Colonic mucosa (tissue), 4 donors: ENCODE data around the gene COMMD7. TPM values are rescaled to one million over a fixed set of nuclear protein-coding genes. Genes with fewer than 3 reads are reported as not detected.

Experiments
- DNase-seq: peaks from one replicate; pipeline ENCODE4 v3.0.0-alpha.2; 2020
- H3K27ac ChIP-seq: fragments of 200-600 bp; one replicate; pipeline ENCODE4 v1.8.0; 2021
- H3K27me3 ChIP-seq: fragments of 200-600 bp; one replicate; pipeline ENCODE4 v1.8.0; 2021
- H3K36me3 ChIP-seq: fragments of 200-600 bp; one replicate; pipeline ENCODE4 v1.8.0; 2021
- H3K4me1 ChIP-seq: fragments of 200-600 bp; one replicate; pipeline ENCODE4 v1.8.0; 2021; ENCODE audit warnings: mild to moderate bottlenecking
- H3K4me3 ChIP-seq: fragments of 200-600 bp; one replicate; pipeline ENCODE4 v1.8.0; 2021
- H3K9ac ChIP-seq, 2 donors: one replicate each; pipeline ENCODE4 v1.7.0; 2013; ENCODE audit warnings: control low read depth in 2 of 2, low read depth in 2 of 2, low read length in 2 of 2
- H3K9me3 ChIP-seq: fragments of 200-600 bp; one replicate; pipeline ENCODE4 v1.8.0; 2021
- CTCF ChIP-seq: fragments of 200-600 bp; IDR thresholded peaks from one replicate; pipeline ENCODE4 v1.8.0; 2022; ENCODE audit warnings: antibody characterized with exemption, mild to moderate bottlenecking
- intact Hi-C: fragments of 100-400 bp; cut with DNase I; formaldehyde crosslinking; loops from one replicate; pipeline ENCODE4 v1.14.1; 2022
- total RNA-seq, 2 donors: library from RNA; stranded (reverse); fragmentation: NEBNext Ultra II Directional in 1 of 2; extraction: Animal tissue kit (Norgen Biotek cat#: 25700) in 1 of 2; gene quantifications; one replicate each; pipeline ENCODE4 v1.2.1, GENCODE V29; 2021
- donor health status: healthy.
- donor health status: DM: no; HTN: no; CAD: no.
- donor health status: DM: no; HTN: no; CAD: no.

The COMMD7 gene
- total RNA-seq, 2 donors from 2014 or later: 28.9 to 43.8 TPM

GRCh38 chr20:32752458-32753250 lies 9.4 kb upstream of the COMMD7 start:
- intact Hi-C loops: no loop called here
- no peak overlapping the region for H3K27ac ChIP-seq
- TF ChIP-seq CTCF: no peak
- no peaks in the 10 kb centered on the region for H3K4me1 ChIP-seq
- no peaks in the 10 kb centered on the region for H3K9me3 ChIP-seq
- no peaks in the 10 kb centered on the region for H3K27me3 ChIP-seq
- H3K4me3 ChIP-seq: no peak overlapping the region
- no peak overlapping the region for H3K9ac ChIP-seq
- DNase-seq: no peak
- no peaks in the 10 kb centered on the region for H3K36me3 ChIP-seq

- Histone ChIP-seq H3K4me1 (no peaks in the 10 kb centered on the region), H3K27ac (no peak overlapping the region), H3K4me3 (no peak overlapping the region), H3K36me3 (no peaks in the 10 kb centered on the region), H3K9me3 (no peaks in the 10 kb centered on the region), H3K9ac (no peak overlapping the region), H3K27me3 (no peaks in the 10 kb centered on the region)
- intact Hi-C loops: no loop called here
- no peak for DNase-seq
- TF ChIP-seq CTCF: no peak
These were observed 8.6 kb upstream of the COMMD7 start for GRCh38 chr20:32751702-32752457.

- intact Hi-C loops: no loop called here
- no peaks in the 10 kb centered on the region for H3K9me3 ChIP-seq
- no peak overlapping the region for H3K27ac ChIP-seq
- TF ChIP-seq CTCF: no peak
- no peaks in the 10 kb centered on the region for H3K36me3 ChIP-seq
- no peak overlapping the region for H3K9ac ChIP-seq
- H3K4me1 ChIP-seq: no peaks in the 10 kb centered on the region
- no peak for DNase-seq
- H3K27me3 ChIP-seq: no peaks in the 10 kb centered on the region
- no peak overlapping the region for H3K4me3 ChIP-seq
These were observed 8.0 kb upstream of the COMMD7 start for GRCh38 chr20:32751293-32751692.

GRCh38 chr20:32749914-32750637 lies 6.8 kb upstream of the COMMD7 start:
- no peak overlapping the region for H3K27ac ChIP-seq
- H3K9me3 ChIP-seq: no peaks in the 10 kb centered on the region
- no peaks in the 10 kb centered on the region for H3K27me3 ChIP-seq
- H3K4me3 ChIP-seq: no peak overlapping the region
- H3K36me3 ChIP-seq: no peaks in the 10 kb centered on the region
- H3K9ac ChIP-seq: no peak overlapping the region
- TF ChIP-seq CTCF: no peak
- intact Hi-C loops: no loop called here
- H3K4me1 ChIP-seq: no peaks in the 10 kb centered on the region
- DNase-seq: no peak

GRCh38 chr20:32742322-32743236 lies 688 bp downstream of the COMMD7 start:
- Histone ChIP-seq H3K27me3 (no peaks in the 10 kb centered on the region), H3K27ac (peak overlapping the region; percentile 66), H3K4me3 (peak overlapping the region; percentile 80), H3K9me3 (no peaks in the 10 kb centered on the region), H3K9ac (peak overlapping the region; percentile 87 to 96), H3K4me1 (no peaks in the 10 kb centered on the region), H3K36me3 (no peaks in the 10 kb centered on the region)
- no peak for TF ChIP-seq CTCF
- intact Hi-C loops: no loop called here
- DNase-seq: peak; percentile 19
